DOHH2 (cell line): ENCODE results near the gene ARIH2.

Experiments
- CTCF ChIP-seq: fragments of 200-600 bp; sonication (generic); IDR thresholded peaks from one replicate; pipeline ENCODE4 v1.5.1; 2014; ENCODE audit warnings: antibody characterized with exemption, mild to moderate bottlenecking, low read depth, low read length; ENCODE audit not compliant: poor library complexity, severe bottlenecking
- EZH2phosphoT487 ChIP-seq: fragments of 200-600 bp; sonication (generic); IDR thresholded peaks from 2 replicates; pipeline ENCODE4 v1.6.1; 2017; ENCODE audit warnings: borderline replicate concordance, mild to moderate bottlenecking, antibody characterized with exemption, low read length, moderate library complexity, mixed read lengths

GRCh38 chr3:48997714-48998637 is 79.3 kb downstream of the ARIH2 start:
- TF ChIP-seq CTCF: no peak
- no peak for TF ChIP-seq EZH2phosphoT487
